HG03342 (cell line): ENCODE measurements around the gene ASPSCR1.

ENCODE experiments used
- ATAC-seq: cut with Tn5 transposase; IDR thresholded peaks from one replicate; pipeline ENCODE4 v1.9.1; 2021; ENCODE audit warnings: mild to moderate bottlenecking, moderate library complexity; ENCODE audit not compliant: unreplicated experiment

ASPSCR1 gene

GRCh38 chr17:81998691-81999438 is 21.4 kb downstream of the ASPSCR1 start:
- no peak for ATAC-seq

DNA sequence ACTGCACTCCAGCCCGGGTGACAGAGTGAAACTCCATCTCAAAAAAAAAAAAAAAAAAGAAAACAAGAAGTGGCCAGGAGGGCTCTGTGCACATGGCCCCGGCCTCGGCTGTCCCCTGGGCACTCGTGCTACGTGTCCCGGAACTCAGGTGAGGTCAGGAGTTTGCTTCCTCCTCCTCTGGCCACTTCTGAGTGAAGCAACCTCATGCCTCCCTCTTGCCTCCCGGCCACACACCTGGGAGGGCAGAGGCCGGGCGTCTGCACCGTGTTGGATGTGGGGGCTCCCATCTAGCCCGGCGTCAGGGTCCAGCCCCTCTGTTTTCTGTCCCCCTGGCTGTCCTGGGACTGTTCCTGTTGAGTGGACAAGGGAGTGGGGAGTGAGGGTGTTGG is 22.2 kb downstream of the ASPSCR1 start:
- no peak for ATAC-seq

- ATAC-seq, result no peak
Observed at GRCh38 chr17:81999976-82000802, 22.8 kb downstream of the ASPSCR1 start.

GRCh38 chr17:82000803-82001570 is 23.6 kb downstream of the ASPSCR1 start:
- ATAC-seq, result no peak

- no peak for ATAC-seq
Observed at GRCh38 chr17:82001571-82002056, 24.2 kb downstream of the ASPSCR1 start.

- ATAC-seq, result no peak
Observed at GRCh38 chr17:82003411-82004381, 26.3 kb downstream of the ASPSCR1 start.

DNA sequence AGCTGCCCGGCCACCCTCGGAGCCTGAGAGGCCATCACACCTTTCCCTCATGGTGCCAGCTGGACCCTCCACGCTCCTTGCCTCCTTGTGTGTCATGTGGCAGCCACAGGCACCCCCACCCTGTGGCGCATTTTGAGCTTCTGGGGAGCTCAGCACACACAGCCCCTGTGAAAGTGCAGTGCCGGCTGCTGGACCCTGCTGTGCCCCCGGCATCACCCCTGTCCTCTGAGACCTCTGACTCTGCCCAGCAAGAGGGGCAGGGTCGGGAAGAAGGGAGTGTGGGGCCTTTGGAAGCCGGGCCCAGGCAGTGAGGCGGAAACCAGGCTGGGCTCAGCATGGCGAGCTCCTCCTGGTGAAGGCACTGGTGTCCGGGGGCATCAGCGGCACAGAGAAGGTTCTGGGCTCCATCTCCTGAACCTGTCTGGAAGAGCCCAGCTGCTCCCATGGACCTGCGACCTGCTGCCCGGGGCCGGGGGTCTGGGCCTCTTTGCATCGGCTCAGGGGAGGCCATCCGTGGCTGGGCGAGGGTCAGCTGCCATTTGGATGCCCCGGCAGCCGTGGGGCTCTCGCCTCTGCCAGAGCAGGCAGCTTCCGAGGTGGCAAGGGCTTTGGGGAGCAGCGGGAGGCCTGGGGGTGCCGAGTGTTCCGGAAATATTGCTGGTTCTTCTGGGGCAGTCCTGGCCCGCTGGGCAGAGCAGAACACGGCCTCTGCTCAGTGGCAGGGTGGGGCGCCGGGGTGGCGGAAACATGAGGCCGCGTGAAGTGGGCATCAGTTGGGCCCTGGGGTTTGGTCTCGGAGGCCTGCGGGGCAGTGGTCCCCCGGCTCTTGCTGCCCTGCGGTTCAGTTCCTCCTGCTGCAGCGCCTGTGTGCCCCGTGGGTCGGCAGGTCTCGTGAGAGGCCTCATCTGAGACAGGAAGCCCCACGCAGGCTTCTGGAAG is 27.4 kb downstream of the ASPSCR1 start:
- ATAC-seq, result no peak

DNA sequence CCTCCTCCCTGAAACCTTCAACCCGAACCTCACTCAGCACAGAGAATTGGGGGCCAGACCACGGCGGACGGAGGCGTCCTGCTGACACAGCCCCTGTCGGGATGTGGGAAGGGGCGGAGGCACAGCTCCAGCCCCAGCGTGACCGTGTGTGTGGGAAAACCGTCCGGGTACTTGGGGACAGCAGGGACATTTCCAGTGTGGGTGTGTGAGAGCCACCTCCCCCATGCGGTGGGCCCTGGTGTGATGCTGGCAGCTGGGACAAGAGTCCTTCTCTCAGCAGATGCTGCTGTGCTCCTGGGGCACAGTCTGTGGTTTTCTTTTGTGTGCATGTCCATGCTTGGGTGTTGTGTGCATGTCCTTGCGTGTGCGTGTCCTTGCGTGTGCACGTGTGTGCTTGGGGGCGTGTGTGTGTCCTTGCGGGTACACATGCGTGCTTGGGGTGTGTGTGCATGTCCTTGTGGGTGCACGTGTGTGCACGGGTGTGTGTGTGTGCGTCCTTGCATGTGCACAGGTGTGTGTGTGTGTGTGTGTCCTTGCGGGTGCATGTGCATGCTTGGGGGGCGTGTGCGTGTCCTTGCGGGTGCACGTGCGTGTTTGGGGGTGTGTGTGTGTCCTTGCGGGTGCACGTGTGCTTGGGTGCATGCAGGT is 28.4 kb downstream of the ASPSCR1 start:
- no peak for ATAC-seq

- no peak for ATAC-seq
Observed at GRCh38 chr17:82006468-82007227, 29.2 kb downstream of the ASPSCR1 start.

DNA sequence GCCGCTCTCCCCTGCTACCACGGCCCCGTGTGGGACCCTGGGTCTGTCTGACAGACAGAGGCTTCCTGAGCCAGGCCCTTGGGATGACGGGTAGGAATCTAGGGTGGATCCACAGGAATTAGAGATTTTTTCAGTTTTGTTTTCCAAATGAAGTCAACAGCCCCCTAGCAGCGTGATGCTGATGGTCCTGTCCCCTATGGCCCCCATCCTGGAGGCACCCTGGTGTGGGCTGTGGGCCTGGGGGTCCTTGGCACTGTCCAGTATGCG is 29.7 kb downstream of the ASPSCR1 start:
- no peak for ATAC-seq

- no peak for ATAC-seq
Observed at GRCh38 chr17:82007495-82008257, 30.2 kb downstream of the ASPSCR1 start.

DNA sequence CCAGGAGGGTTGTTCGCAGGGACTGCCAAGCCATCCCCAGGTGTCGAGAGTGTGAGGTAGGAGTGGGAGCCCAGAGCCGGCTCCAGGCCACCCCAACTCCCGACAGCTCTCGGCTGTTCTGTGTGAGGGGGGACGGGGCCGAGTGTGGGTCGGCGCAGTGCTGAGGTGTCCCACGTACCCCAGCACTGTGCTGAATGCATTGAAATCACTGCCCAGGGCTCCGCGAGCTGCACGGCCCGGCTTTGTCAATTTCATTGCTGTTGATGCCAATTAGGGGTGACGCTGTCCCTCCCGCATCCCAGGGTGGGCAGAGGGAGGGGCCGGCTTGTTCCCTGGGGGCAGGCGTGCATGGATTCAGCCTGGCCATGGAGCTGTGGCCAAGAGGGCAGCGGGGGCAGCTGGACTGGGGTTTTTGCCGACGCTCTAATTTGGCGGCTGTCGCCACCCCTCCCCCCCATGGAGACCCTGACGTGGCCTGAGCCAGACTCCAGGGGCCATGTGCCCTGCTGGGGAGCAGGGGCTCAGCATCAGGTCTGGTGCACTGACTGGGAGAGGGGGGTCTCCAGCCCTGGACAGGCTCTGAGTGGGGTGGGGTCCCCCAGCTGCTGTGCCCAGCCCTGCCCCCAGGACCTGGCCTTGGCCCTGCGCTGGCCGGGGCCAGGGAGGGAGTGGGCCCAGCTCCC is 31.0 kb downstream of the ASPSCR1 start:
- ATAC-seq, result no peak

DNA sequence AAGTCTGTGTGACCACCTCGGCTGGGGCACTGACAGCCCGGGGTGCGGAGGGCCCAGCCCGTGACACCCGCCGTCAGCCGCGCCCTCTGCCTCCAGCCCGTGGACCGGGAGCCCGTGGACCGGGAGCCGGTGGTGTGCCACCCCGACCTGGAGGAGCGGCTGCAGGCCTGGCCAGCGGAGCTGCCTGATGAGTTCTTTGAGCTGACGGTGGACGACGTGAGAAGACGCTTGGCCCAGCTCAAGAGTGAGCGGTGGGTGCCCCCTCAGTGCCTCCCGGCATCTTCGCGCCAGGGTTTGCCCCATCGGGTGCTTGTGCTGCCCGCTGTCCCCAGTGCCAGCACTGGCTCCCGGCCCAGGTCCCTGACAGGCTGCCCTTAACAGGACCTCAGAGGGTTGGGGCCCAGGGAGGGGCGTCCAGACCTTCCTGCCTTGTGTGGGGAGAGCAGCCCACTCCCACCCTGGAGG is 31.5 kb downstream of the ASPSCR1 start:
- no peak for ATAC-seq

DNA sequence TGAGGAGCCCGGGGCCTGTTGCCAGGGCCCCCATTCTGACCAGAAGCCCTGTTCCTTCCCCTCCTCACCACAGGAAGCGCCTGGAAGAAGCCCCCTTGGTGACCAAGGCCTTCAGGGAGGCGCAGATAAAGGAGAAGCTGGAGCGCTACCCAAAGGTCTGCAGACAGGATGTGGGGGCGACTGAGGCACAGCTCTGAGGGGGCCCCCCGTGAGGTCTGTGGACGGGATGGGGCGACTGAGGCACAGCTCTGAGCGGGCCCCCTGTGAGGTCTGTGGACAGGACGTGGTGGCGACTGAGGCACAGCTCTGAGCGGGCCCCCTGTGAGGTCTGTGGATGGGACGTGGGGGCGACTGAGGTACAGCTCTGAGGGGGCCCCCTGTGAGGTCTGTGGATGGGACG is 32.0 kb downstream of the ASPSCR1 start:
- no peak for ATAC-seq

- ATAC-seq, result no peak
Observed at GRCh38 chr17:82010575-82011525, 33.4 kb downstream of the ASPSCR1 start.
